ENCODE results near the gene KLHDC7B. TPM values are rescaled to one million over a fixed set of nuclear protein-coding genes. Genes with fewer than 3 reads are reported as not detected.
"Not testable (repeated sequence)": the region's sequence is repeated elsewhere in the genome, so short reads cannot be mapped to it uniquely, and the experiment has no call there.

Gene KLHDC7B
- total RNA-seq, 1 donor from 2014 or later, result not detected

DNA sequence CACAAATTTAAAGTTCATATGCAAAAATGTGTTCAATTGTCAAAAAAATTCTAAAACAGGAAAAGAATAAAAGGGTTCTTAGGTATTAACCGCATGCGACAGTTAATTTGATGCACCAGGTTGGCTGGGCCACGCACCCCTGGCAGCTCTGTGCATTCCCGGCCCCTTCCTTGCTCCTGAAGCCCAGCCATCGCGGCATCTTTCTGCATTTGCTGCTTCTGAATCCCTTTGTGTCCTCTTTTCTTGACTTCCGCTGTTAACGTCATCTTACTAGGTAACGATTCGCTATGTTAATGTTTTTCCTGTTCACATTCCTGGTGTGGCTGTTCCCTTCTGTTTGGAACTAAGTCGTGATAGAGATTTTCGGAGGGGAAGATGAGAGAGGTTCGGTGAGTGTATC is 7.9 kb upstream of the KLHDC7B start:
- Mint-ChIP-seq H3K27me3 (ENCODE audit: unreplicated experiment) (peaks cover 2% of the 10 kb centered on the region), H3K27ac (ENCODE audit: unreplicated experiment) (peak overlapping the region; percentile 44), H3K4me1 (ENCODE audit: unreplicated experiment) (peaks cover 11% of the 10 kb centered on the region), H3K4me3 (ENCODE audit: unreplicated experiment) (no peak overlapping the region), H3K9me3 (ENCODE audit: unreplicated experiment) (no peaks in the 10 kb centered on the region), H3K36me3 (ENCODE audit: low read depth, unreplicated experiment) (no peaks in the 10 kb centered on the region)
- DNase-seq (ENCODE audit: low spot score), result no peak
- TF ChIP-seq, protein P1, sequence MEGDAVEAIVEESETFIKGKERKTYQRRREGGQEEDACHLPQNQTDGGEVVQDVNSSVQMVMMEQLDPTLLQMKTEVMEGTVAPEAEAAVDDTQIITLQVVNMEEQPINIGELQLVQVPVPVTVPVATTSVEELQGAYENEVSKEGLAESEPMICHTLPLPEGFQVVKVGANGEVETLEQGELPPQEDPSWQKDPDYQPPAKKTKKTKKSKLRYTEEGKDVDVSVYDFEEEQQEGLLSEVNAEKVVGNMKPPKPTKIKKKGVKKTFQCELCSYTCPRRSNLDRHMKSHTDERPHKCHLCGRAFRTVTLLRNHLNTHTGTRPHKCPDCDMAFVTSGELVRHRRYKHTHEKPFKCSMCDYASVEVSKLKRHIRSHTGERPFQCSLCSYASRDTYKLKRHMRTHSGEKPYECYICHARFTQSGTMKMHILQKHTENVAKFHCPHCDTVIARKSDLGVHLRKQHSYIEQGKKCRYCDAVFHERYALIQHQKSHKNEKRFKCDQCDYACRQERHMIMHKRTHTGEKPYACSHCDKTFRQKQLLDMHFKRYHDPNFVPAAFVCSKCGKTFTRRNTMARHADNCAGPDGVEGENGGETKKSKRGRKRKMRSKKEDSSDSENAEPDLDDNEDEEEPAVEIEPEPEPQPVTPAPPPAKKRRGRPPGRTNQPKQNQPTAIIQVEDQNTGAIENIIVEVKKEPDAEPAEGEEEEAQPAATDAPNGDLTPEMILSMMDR (IDR thresholded peaks at IDR 0.05; ENCODE audit: unreplicated experiment), result no peak

DNA sequence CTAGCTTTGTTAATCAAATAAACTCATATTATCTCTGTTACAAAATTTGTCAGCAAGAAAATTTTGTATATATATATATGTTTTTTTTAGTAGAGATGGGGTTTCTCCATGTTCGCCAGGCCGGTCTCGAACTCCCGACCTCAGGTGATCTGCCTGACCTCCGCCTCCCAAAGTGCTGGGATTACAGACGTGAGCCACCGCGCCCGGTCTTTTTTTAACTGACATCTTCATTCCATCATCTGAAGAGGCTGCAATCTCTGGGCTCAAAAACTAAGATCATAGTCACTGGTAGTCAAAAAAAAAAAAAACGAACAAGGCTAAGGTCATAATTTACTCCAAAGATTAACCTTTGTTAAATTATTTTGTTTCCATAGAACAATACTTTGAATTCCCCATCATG is 5.3 kb upstream of the KLHDC7B start:
- peaks cover 2% of the 10 kb centered on the region for H3K27me3 Mint-ChIP-seq (ENCODE audit: unreplicated experiment)
- no peaks in the 10 kb centered on the region for H3K9me3 Mint-ChIP-seq (ENCODE audit: unreplicated experiment)
- TF ChIP-seq, protein P1 (IDR thresholded peaks at IDR 0.05; ENCODE audit: unreplicated experiment), result no peak
- H3K4me3 Mint-ChIP-seq (ENCODE audit: unreplicated experiment), result no peak overlapping the region
- H3K27ac Mint-ChIP-seq (ENCODE audit: unreplicated experiment), result no peak overlapping the region
- peaks cover 6% of the 10 kb centered on the region for H3K4me1 Mint-ChIP-seq (ENCODE audit: unreplicated experiment)
- no peaks in the 10 kb centered on the region for H3K36me3 Mint-ChIP-seq (ENCODE audit: low read depth, unreplicated experiment)
- no peak for DNase-seq (ENCODE audit: low spot score)

DNA sequence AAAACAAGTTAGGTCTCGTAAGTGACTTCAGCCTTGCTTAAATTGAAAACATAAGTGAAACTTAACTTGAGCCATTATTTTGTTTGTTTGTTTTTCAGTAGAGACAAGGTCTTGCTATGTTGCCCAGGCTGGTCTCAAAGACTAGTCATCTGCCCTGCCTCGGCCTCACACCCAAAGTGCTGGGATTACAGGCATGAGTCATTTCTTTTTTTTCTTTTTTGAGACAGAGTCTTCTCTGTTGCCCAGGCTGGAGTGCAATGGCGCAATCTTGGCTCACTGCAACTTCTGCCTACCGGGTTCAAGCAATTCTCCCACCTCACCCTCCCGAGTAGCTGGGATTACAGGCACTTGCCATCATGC is 4.1 kb upstream of the KLHDC7B start:
- not testable (repeated sequence) for H3K9me3 Mint-ChIP-seq (ENCODE audit: unreplicated experiment); H3K27ac Mint-ChIP-seq (ENCODE audit: unreplicated experiment)

DNA sequence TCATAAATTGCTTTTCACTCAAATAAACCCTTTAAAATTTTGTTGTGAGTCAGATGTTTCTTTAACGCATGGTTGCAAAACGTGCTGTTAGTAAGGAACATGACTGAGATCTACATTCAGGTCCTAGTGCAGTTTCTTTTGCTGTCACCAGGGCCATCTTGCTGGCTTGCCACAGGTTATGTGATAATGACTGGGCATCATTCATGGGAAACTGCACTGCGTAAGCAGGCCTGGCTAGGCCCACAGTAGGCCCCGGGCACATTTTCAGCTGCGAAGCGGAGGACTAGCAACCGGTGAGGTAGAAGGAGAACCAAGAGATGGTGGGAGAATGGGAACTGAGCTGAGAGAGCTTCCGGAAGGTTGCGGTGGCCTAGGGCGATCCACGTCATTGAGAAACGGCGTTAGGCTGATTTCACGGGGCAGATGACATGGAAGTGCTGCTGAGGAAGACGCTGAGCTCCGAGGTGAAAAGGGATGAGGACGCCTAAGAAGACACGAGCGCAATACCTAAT is 3.2 kb upstream of the KLHDC7B start:
- Mint-ChIP-seq H3K36me3 (ENCODE audit: low read depth, unreplicated experiment) (no peaks in the 10 kb centered on the region), H3K4me1 (ENCODE audit: unreplicated experiment) (peaks cover 6% of the 10 kb centered on the region), H3K27ac (ENCODE audit: unreplicated experiment) (no peak overlapping the region), H3K4me3 (ENCODE audit: unreplicated experiment) (no peak overlapping the region), H3K9me3 (ENCODE audit: unreplicated experiment) (no peaks in the 10 kb centered on the region), H3K27me3 (ENCODE audit: unreplicated experiment) (peaks cover 2% of the 10 kb centered on the region)
- DNase-seq (ENCODE audit: low spot score), result no peak
- TF ChIP-seq, protein P1 (IDR thresholded peaks at IDR 0.05; ENCODE audit: unreplicated experiment), result no peak

More for the DNA sequence above, 4.1 kb upstream of the KLHDC7B start:
- not testable (repeated sequence) for H3K4me1 Mint-ChIP-seq (ENCODE audit: unreplicated experiment); H3K27me3 Mint-ChIP-seq (ENCODE audit: unreplicated experiment); DNase-seq (ENCODE audit: low spot score); H3K4me3 Mint-ChIP-seq (ENCODE audit: unreplicated experiment); H3K36me3 Mint-ChIP-seq (ENCODE audit: low read depth, unreplicated experiment)

DNA sequence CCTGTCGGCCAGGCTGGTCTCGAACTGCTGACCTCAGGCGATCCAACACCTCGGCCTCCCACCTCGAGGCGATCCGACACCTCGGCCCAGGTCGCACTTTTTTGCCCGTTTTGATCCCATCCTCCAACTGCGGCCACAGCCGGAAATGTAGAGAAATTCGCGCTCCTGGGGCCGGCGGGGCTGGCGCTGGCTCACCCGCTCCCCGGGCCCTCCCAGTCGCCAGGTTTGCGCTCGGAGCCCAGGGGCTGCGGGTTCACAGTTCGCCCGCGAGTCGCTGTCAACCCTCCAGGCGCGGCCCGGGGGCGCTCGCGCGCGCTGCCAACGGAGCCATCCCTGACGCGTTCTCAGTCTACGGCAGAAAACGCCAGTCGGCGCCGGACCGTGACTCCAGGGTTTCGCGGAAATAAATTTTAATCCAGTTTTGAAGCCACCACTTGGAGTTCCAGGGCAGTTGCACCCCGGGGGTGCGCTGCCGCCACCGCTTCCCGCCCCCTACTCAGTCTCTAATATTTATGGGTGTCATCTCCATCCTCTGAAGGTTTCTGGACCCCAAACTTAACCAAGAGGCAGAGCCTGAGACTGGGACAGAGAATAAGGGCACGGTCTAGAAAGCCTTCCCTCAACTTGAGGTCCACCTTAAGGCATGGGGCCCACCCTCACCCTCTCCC is 1.5 kb upstream of the KLHDC7B start:
- no peaks in the 10 kb centered on the region for H3K9me3 Mint-ChIP-seq (ENCODE audit: unreplicated experiment)
- H3K27me3 Mint-ChIP-seq (ENCODE audit: unreplicated experiment), result no peaks in the 10 kb centered on the region
- no peak overlapping the region for H3K27ac Mint-ChIP-seq (ENCODE audit: unreplicated experiment)
- no peaks in the 10 kb centered on the region for H3K4me1 Mint-ChIP-seq (ENCODE audit: unreplicated experiment)
- H3K36me3 Mint-ChIP-seq (ENCODE audit: low read depth, unreplicated experiment), result no peaks in the 10 kb centered on the region
- no peak overlapping the region for H3K4me3 Mint-ChIP-seq (ENCODE audit: unreplicated experiment)
- TF ChIP-seq, protein P1 (IDR thresholded peaks at IDR 0.05; ENCODE audit: unreplicated experiment), result peak; percentile 41
- DNase-seq (ENCODE audit: low spot score), result peak; percentile 88
